ENCODE measurements around the gene OSBPL10. TPM values are rescaled to one million over a fixed set of nuclear protein-coding genes. Genes with fewer than 3 reads are reported as not detected.

OSBPL10 gene
- polyA plus RNA-seq, 2 of the 4 experiments (the other 2 are of a cell fraction): 9.2 to 17.0 TPM

DNA sequence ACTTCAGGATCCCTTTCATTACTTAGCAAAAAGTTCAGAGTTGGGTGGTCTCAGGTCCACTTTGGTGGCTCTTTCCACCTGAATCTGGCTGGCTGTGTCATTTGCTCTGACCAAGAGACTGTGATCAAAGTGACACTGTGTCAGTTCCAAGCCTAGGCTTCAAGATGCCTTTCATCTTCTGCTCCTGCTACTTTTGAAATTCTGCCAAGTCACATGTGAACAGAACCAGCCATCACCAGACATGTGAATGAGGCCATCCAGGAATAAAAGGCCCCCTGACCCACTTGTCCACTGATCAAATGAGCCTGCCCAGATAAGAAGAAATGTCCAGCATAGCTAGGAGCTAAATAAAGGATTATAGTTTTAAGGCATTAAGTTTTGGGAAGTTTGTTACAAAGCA lies 132.2 kb downstream of the OSBPL10 start:
- Histone ChIP-seq H3K27ac (no peak overlapping the region), H3K4me2 (no peak overlapping the region), H3K4me3 (no peak overlapping the region), H3K9me3 (no peaks in the 10 kb centered on the region), H3K4me1 (no peaks in the 10 kb centered on the region)
- ChIA-PET CTCF (no interaction called here), POLR2A (no interaction called here)
- DNase-seq (ENCODE audit: low read depth in 1 of 2, low spot score in 1 of 2) (no peak), ATAC-seq (no peak), FAIRE-seq (no peak)
- TF ChIP-seq FOSL2 (IDR thresholded peaks at IDR 0.05) (no peak), FOSL2 (CRISPR knock-in tag; IDR thresholded peaks at IDR 0.05) (no peak), HOXA7 (CRISPR knock-in tag; IDR thresholded peaks at IDR 0.05) (no peak), RCOR1 (IDR thresholded peaks at IDR 0.05; ENCODE audit: low read depth, low read length) (no peak), NR3C1 (IDR thresholded peaks at IDR 0.05) (no peak), ESRRA (IDR thresholded peaks at IDR 0.05; ENCODE audit: borderline replicate concordance, low read length) (no peak), GATA3 (IDR thresholded peaks at IDR 0.05; ENCODE audit: borderline replicate concordance) (no peak), HDAC2 (IDR thresholded peaks at IDR 0.05) (no peak), PHF8 (IDR thresholded peaks at IDR 0.05; ENCODE audit: borderline replicate concordance, low read depth) (no peak), CBX8 (IDR thresholded peaks at IDR 0.05) (no peak), HOXB13 (CRISPR knock-in tag; IDR thresholded peaks at IDR 0.05; ENCODE audit: low read depth) (no peak), NFE2L2 (conservative IDR thresholded peaks at IDR 0.05; ENCODE audit: low read length) (no peak)
- TF ChIP-seq, protein P1, sequence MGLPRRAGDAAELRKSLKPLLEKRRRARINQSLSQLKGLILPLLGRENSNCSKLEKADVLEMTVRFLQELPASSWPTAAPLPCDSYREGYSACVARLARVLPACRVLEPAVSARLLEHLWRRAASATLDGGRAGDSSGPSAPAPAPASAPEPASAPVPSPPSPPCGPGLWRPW (IDR thresholded peaks at IDR 0.05): no peak
- TF ChIP-seq, protein P2, sequence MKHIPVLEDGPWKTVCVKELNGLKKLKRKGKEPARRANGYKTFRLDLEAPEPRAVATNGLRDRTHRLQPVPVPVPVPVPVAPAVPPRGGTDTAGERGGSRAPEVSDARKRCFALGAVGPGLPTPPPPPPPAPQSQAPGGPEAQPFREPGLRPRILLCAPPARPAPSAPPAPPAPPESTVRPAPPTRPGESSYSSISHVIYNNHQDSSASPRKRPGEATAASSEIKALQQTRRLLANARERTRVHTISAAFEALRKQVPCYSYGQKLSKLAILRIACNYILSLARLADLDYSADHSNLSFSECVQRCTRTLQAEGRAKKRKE (CRISPR knock-in tag; IDR thresholded peaks at IDR 0.05; ENCODE audit: low read depth): no peak
- TF ChIP-seq, protein P3, sequence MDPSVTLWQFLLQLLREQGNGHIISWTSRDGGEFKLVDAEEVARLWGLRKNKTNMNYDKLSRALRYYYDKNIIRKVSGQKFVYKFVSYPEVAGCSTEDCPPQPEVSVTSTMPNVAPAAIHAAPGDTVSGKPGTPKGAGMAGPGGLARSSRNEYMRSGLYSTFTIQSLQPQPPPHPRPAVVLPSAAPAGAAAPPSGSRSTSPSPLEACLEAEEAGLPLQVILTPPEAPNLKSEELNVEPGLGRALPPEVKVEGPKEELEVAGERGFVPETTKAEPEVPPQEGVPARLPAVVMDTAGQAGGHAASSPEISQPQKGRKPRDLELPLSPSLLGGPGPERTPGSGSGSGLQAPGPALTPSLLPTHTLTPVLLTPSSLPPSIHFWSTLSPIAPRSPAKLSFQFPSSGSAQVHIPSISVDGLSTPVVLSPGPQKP (IDR thresholded peaks at IDR 0.05; ENCODE audit: low read depth, low read length): no peak
- TF ChIP-seq, protein P4, sequence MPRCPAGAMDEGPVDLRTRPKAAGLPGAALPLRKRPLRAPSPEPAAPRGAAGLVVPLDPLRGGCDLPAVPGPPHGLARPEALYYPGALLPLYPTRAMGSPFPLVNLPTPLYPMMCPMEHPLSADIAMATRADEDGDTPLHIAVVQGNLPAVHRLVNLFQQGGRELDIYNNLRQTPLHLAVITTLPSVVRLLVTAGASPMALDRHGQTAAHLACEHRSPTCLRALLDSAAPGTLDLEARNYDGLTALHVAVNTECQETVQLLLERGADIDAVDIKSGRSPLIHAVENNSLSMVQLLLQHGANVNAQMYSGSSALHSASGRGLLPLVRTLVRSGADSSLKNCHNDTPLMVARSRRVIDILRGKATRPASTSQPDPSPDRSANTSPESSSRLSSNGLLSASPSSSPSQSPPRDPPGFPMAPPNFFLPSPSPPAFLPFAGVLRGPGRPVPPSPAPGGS (IDR thresholded peaks at IDR 0.05): no peak

DNA sequence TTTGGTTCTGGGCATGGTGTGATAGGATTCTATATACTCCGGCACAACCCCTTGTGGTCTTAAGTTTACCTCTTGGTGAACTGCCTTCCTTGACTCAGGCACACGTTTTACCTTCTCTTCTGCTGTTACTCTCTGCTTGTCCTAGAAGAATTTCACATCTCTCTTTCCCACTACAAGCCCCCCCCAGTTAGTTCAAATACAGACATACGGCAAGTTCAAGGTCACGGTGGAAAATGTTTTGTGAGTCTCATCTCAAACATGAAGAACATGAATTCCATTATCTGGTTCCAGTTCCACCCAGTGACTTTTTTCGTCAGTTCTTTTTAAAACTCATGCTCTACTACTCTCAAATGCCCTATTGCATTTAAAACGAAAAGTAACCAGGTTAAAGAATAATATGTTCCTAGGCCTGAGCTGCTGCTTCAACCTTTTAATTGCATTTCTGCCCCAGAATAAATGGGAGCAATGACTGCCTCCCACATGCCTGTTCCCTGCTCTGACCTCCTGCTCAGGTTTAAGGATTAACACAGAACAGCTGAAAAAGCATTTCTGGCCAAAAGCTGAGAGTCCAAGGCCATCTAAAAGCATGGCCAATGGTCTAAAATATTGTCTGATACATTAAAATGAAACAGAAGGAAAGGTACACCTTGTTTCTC lies 132.8 kb downstream of the OSBPL10 start:
- ATAC-seq: no peak

DNA sequence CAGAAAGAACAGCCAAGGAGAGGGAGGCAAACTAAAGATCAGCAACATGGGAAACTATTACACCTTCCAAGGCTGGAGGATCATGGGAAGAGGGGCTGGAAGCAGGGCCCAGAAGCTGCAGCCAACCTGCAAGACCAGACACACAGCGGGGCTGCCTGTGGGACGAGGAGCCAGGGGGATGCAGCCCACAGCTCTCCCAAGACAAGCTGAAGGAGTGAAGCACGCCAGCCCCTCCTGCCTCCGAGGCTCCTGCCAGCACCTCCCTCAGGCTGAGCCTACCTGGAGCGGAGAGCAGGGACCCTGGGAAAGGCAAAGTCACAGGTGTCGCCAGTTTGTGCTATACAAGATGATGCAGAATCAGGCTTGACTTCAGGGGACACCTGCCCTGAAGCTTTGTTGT lies 133.3 kb downstream of the OSBPL10 start:
- ATAC-seq (no peak), DNase-seq (ENCODE audit: low read depth in 1 of 2, low spot score in 1 of 2) (no peak), FAIRE-seq (no peak)
- POLR2A ChIA-PET: no interaction called here
- H3K4me2 ChIP-seq: no peak overlapping the region
- no peak overlapping the region for H3K4me3 ChIP-seq
- H3K9me3 ChIP-seq: no peaks in the 10 kb centered on the region
- H3K27ac ChIP-seq: no peak overlapping the region
- 89% methylated on average over 6 of the region's 6 CpGs for WGBS (ENCODE audit: missing lambda C conversion rate)
- no peaks in the 10 kb centered on the region for H3K4me1 ChIP-seq
- CTCF ChIA-PET: interaction anchor here (0.7 kb wide), 1 partner anchor 10 kb away, joined by 3 read pairs; no protein-coding TSS in a partner anchor
- TF ChIP-seq SMC3 (IDR thresholded peaks at IDR 0.05) (no peak), HEYL (CRISPR knock-in tag; IDR thresholded peaks at IDR 0.05) (no peak), SREBF2 (IDR thresholded peaks at IDR 0.05) (no peak), HOXB13 (CRISPR knock-in tag; IDR thresholded peaks at IDR 0.05; ENCODE audit: low read depth) (no peak), MAFK (IDR thresholded peaks at IDR 0.05; ENCODE audit: partially characterized antibody) (no peak), NFE2L2 (conservative IDR thresholded peaks at IDR 0.05; ENCODE audit: low read length) (no peak), EHMT2 (IDR thresholded peaks at IDR 0.05; ENCODE audit: low read depth) (no peak), TP53 (CRISPR knock-in tag; IDR thresholded peaks at IDR 0.05) (no peak), JUN (IDR thresholded peaks at IDR 0.05) (no peak), CEBPB (IDR thresholded peaks at IDR 0.05) (no peak)
- TF ChIP-seq, protein P5, sequence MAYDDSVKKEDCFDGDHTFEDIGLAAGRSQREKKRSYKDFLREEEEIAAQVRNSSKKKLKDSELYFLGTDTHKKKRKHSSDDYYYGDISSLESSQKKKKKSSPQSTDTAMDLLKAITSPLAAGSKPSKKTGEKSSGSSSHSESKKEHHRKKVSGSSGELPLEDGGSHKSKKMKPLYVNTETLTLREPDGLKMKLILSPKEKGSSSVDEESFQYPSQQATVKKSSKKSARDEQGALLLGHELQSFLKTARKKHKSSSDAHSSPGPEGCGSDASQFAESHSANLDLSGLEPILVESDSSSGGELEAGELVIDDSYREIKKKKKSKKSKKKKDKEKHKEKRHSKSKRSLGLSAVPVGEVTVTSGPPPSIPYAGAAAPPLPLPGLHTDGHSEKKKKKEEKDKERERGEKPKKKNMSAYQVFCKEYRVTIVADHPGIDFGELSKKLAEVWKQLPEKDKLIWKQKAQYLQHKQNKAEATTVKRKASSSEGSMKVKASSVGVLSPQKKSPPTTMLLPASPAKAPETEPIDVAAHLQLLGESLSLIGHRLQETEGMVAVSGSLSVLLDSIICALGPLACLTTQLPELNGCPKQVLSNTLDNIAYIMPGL (CRISPR knock-in tag; IDR thresholded peaks at IDR 0.05; ENCODE audit: borderline replicate concordance): no peak
- TF ChIP-seq, protein P1 (IDR thresholded peaks at IDR 0.05): no peak
- TF ChIP-seq, protein P4 (IDR thresholded peaks at IDR 0.05): no peak

More for the DNA sequence above, 132.8 kb downstream of the OSBPL10 start:
- H3K9me3 ChIP-seq: no peaks in the 10 kb centered on the region
- no peak overlapping the region for H3K27ac ChIP-seq
- no peak for TF ChIP-seq CHD4 (IDR thresholded peaks at IDR 0.05; ENCODE audit: borderline replicate concordance)
- TF ChIP-seq POLR2A (IDR thresholded peaks at IDR 0.05; ENCODE audit: low read length): no peak
- TF ChIP-seq ZNF302 (CRISPR knock-in tag; IDR thresholded peaks at IDR 0.05): no peak
- no peak for TF ChIP-seq CBX2 (IDR thresholded peaks at IDR 0.05; ENCODE audit: borderline replicate concordance, low read depth)
- TF ChIP-seq, protein P6, sequence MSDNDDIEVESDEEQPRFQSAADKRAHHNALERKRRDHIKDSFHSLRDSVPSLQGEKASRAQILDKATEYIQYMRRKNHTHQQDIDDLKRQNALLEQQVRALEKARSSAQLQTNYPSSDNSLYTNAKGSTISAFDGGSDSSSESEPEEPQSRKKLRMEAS (IDR thresholded peaks at IDR 0.05): no peak
- TF ChIP-seq CHD2 (IDR thresholded peaks at IDR 0.05; ENCODE audit: low read length, partially characterized antibody): no peak
- TF ChIP-seq BHLHE40 (IDR thresholded peaks at IDR 0.05; ENCODE audit: low read depth, low read length): no peak
- 80% methylated on average over 6 of the region's 6 CpGs for WGBS (ENCODE audit: missing lambda C conversion rate)
- no peaks in the 10 kb centered on the region for H3K4me1 ChIP-seq
- POLR2A ChIA-PET: no interaction called here
- no peak for FAIRE-seq
- no peak overlapping the region for H3K4me3 ChIP-seq
- DNase-seq (ENCODE audit: low read depth in 1 of 2, low spot score in 1 of 2): no peak
- CTCF ChIA-PET: no interaction called here
- no peak overlapping the region for H3K4me2 ChIP-seq

Data from A549 (cell line).